Psoas muscle (tissue), 8 donors: ENCODE results near the gene ACTR3C. TPM values are rescaled to one million over a fixed set of nuclear protein-coding genes. Genes with fewer than 3 reads are reported as not detected.

Experiments used
- ATAC-seq, 4 donors: fragments of 200-7000 bp; cut with Tn5 transposase; one replicate each; pipeline ENCODE4 v1.9.1; 2020; ENCODE audit warnings: moderate library complexity in 3 of 4, mild to moderate bottlenecking in 2 of 4
- DNase-seq, 2 donors: peaks; one replicate each; pipeline ENCODE4 v3.0.0-alpha.2; 2020
- H3K27ac ChIP-seq: fragments of 200-600 bp; one replicate; pipeline ENCODE4 v1.8.0; 2022
- H3K27me3 ChIP-seq, 3 donors: fragments of 200-600 bp in 1 of 3; one replicate each; pipeline versions ENCODE4 v1.6.1 to v1.8.0; 2013 to 2022; ENCODE audit warnings: low read length in 2 of 3, mild to moderate bottlenecking in 2 of 3, moderate library complexity in 1 of 3; ENCODE audit not compliant: insufficient read depth in 3 of 3
- H3K36me3 ChIP-seq, 2 donors: fragments of 200-600 bp in 1 of 2; one replicate each; pipeline versions ENCODE4 v1.6.1 to v1.8.0; 2013 to 2022; ENCODE audit warnings: low read depth in 1 of 2, mild to moderate bottlenecking in 1 of 2, moderate library complexity in 1 of 2; ENCODE audit not compliant: insufficient read depth in 1 of 2
- H3K4me1 ChIP-seq: fragments of 200-600 bp; one replicate; pipeline ENCODE4 v1.8.0; 2022
- H3K4me3 ChIP-seq: fragments of 200-600 bp; one replicate; pipeline ENCODE4 v1.8.0; 2022; ENCODE audit warnings: mild to moderate bottlenecking
- H3K9me3 ChIP-seq: fragments of 200-600 bp; one replicate; pipeline ENCODE4 v1.8.0; 2022
- WGBS, 3 donors: extraction: QIAGEN DNeasy Blood & Tissue Kit; methylation state at CpG; one replicate each; pipeline versions ENCODE4 v1.1.6 to v1.1.7; 2013; 5-methylcytosine and 5-hydroxymethylcytosine counted together
- intact Hi-C, 2 donors: fragments of 100-400 bp; cut with DNase I; formaldehyde crosslinking; loops; one replicate each; pipeline versions ENCODE4 v1.11.0 to v1.14.2; 2022
- polyA plus RNA-seq, 3 donors: library from polyadenylated mRNA; stranded (reverse); fragments of 200-250 nt; gene quantifications; one replicate each; pipeline ENCODE4 v1.2.3, GENCODE V29; 2013
- total RNA-seq, 4 donors: library from RNA; stranded (reverse); fragmentation: NEBNext Ultra II Directional in 2 of 4; extraction: Animal tissue kit (Norgen Biotek cat#: 25700) in 2 of 4; gene quantifications; one replicate each; pipeline versions ENCODE4 v1.2.1 to v1.2.4, GENCODE V29; 2021 to 2023
- TF ChIP-seq, protein P1 (sequence below): fragments of 200-600 bp; IDR thresholded peaks from one replicate; pipeline ENCODE4 v1.8.0; 2022; ENCODE audit warnings: antibody characterized with exemption
- donor health status: healthy with polysubstance abuse.
- donor health status: DM: no; HTN: no; CAD: no; lungs with moderate emphysema.
- donor health status: Bipolar disorder and iron deficiency.
- donor health status: healthy.
- donor health status: DM: yes; HTN: yes; CAD: no.
- donor health status: DM: no; HTN: no; CAD: no.
- donor health status: DM: no; HTN: no; CAD: no.
- donor health status: DM: yes; HTN: yes; CAD: no.

Gene ACTR3C
- total and polyA plus RNA-seq, 7 donors = 0.71 to 3.7 (median 2.7) TPM

DNA sequence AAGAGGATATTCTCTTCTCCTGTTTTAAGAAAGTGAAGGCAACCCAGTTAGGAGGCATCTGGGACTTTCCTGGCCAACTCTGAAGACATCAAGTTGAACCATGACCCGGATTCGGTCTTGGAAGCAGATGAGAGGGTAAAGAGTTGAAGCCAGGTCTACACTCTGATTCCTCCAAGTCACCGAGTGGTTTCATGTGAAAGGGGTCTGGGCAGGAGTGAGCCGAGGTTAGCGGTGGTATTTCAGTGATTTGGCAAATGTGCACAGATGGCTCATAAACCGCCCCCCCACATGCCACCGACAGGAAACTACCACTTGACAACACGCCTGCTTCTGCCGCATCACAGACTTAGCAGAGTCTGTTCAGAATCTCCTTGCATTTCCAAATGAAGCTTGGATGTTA, 33.9 kb upstream of the ACTR3C start:
- DNase-seq (no peak), ATAC-seq (peak in 3 of 4 donors; percentile 53 to 75 (median 70))
- Histone ChIP-seq H3K9me3 (no peaks in the 10 kb centered on the region), H3K4me3 (no peak overlapping the region), H3K36me3 (no peaks in the 10 kb centered on the region), H3K27ac (peak overlapping the region; percentile 50), H3K27me3 (no peaks in the 10 kb centered on the region), H3K4me1 (peaks cover 14% of the 10 kb centered on the region)
- intact Hi-C loops = loop anchor here in 1 of 2 donors (2.0 kb wide), 1 partner anchor 64 kb away; no protein-coding TSS in a partner anchor
- WGBS, 3 donors = 20 to 42% (median 30%) methylated on average over 9 of the region's 9 CpGs
- TF ChIP-seq, protein P1, sequence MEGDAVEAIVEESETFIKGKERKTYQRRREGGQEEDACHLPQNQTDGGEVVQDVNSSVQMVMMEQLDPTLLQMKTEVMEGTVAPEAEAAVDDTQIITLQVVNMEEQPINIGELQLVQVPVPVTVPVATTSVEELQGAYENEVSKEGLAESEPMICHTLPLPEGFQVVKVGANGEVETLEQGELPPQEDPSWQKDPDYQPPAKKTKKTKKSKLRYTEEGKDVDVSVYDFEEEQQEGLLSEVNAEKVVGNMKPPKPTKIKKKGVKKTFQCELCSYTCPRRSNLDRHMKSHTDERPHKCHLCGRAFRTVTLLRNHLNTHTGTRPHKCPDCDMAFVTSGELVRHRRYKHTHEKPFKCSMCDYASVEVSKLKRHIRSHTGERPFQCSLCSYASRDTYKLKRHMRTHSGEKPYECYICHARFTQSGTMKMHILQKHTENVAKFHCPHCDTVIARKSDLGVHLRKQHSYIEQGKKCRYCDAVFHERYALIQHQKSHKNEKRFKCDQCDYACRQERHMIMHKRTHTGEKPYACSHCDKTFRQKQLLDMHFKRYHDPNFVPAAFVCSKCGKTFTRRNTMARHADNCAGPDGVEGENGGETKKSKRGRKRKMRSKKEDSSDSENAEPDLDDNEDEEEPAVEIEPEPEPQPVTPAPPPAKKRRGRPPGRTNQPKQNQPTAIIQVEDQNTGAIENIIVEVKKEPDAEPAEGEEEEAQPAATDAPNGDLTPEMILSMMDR = no peak

DNA sequence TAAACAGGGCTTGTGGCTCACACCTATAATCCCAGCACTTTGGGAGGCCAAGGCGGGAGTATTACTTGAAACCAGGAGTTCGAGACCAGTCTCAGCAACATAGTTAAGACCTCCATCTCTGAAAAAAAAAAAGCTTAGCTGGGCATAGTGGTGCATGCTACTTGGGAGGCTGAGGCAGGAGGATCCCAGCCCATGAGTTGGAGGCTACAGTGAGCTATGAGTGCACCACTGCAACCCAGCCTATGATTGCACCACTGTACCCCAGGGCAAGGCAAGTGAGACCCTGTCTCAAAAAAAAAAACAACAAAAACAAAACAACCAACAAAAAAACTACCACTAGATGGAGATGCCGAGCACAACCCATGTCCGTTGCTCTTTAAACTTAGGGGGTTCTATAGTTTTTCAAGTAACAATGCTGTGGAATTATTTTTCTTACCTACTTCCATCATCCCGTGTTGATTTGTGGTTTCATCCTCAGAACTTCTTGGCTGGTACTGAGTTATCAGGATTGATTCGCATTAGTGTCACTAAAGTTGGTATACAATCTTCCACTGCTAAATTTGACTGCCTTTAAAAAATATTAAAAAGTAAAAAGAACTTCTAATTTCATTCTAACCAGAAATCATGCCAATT, 33.0 kb upstream of the ACTR3C start:
- WGBS, 3 donors = 28 to 38% (median 33%) methylated on average over 6 of the region's 6 CpGs
- Histone ChIP-seq H3K36me3 (no peaks in the 10 kb centered on the region), H3K4me1 (peaks cover 5% of the 10 kb centered on the region), H3K4me3 (no peak overlapping the region), H3K9me3 (no peaks in the 10 kb centered on the region), H3K27me3 (no peaks in the 10 kb centered on the region), H3K27ac (no peak overlapping the region)
- intact Hi-C loops = loop anchor here in 1 of 2 donors (2.0 kb wide), 1 partner anchor 64 kb away; no protein-coding TSS in a partner anchor
- TF ChIP-seq, protein P1 = peak; percentile 67
- DNase-seq = no peak
- ATAC-seq = peak in 2 of 4 donors; percentile 59 to 63

DNA sequence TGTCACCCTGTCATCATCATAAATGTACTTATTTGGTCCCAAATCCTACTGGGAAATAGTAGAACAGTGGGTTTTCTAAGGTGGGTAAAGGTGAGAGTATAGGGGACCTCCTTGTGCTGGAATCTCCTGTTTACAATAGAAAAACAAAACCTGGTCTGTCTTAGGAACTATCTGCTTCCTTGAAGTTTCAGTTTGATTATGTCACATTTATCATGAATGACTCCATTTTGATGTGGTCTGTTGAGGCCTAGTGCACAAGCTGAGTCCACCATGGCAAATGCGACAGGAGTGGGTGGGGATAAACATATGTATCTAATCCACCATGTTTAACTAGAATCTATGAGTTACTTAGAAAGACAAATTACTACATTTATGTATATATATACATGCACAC, 32.3 kb upstream of the ACTR3C start:
- Histone ChIP-seq H3K27ac (no peak overlapping the region), H3K36me3 (no peaks in the 10 kb centered on the region), H3K4me3 (no peak overlapping the region), H3K27me3 (no peaks in the 10 kb centered on the region), H3K4me1 (no peaks in the 10 kb centered on the region), H3K9me3 (no peaks in the 10 kb centered on the region)
- ATAC-seq = no peak
- no peak for DNase-seq
- intact Hi-C loops = loop anchor here in 1 of 2 donors (2.0 kb wide), 1 partner anchor 65 kb away; no protein-coding TSS in a partner anchor
- TF ChIP-seq, protein P1 = no peak
- WGBS, 3 donors = 78 to 92% (median 79%) methylated on average over 1 of the region's 1 CpG

DNA sequence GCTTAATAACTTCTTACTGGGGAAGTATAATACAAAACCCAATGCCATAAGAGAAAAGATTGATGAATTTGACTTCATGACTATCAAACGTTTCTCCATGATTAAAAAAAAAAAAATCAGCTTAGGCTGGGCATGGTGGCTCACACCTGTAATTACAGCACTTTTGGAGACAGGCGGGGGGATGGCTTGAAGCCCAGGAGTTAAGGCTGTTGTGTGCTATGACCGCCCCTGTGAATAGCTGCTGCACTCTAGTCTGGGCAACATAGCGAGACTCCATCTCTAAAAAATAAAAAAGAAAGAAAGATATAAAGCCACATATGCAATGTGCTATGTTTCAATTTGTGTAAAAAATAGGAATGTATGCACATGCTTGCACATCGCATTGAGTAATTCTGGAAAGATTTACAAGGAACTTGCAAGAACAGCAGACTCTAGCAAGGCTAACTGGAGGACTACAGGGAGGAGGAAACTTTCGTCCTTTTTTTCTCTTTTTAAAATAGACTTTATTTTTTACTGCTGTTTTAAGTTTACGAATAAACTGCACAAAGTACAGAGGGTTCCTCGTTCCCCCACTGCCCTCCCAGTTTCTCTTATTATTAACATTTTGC, 28.3 kb upstream of the ACTR3C start:
- WGBS, 3 donors = 69 to 73% (median 70%) methylated on average over 8 of the region's 8 CpGs
- Histone ChIP-seq H3K4me1 (no peaks in the 10 kb centered on the region), H3K27me3 (no peaks in the 10 kb centered on the region), H3K4me3 (no peak overlapping the region), H3K27ac (no peak overlapping the region), H3K36me3 (no peaks in the 10 kb centered on the region), H3K9me3 (no peaks in the 10 kb centered on the region)
- TF ChIP-seq, protein P1 = no peak
- intact Hi-C loops = no loop called here
- ATAC-seq (no peak), DNase-seq (no peak)
